GM23338 (cell line): Measurements from ENCODE around the gene UNC13D. TPM values are rescaled to one million over a fixed set of nuclear protein-coding genes. Genes with fewer than 3 reads are reported as not detected.

Source experiments
- ATAC-seq: fragments of 200-7000 bp; cut with Tn5 transposase; 3 replicates; pipeline ENCODE4 v1.9.1; 2020
- DNase-seq: peaks from one replicate; pipeline ENCODE4 v3.0.0-alpha.2; 2015; ENCODE audit warnings: low spot score
- H2AFZ ChIP-seq: fragments of 200-600 bp; sonication (generic); 2 replicates; pipeline ENCODE4 v1.8.0; 2016; ENCODE audit warnings: antibody characterized with exemption, mild to moderate bottlenecking, moderate library complexity
- H3F3A ChIP-seq: fragments of 200-600 bp; sonication (generic); replicated peaks from 2 replicates; pipeline ENCODE4 v1.8.0; 2017; ENCODE audit warnings: antibody characterized with exemption, mixed run types, low read depth
- H3K27ac ChIP-seq: fragments of 200-600 bp; sonication (generic); 2 replicates; pipeline ENCODE4 v1.6.1; 2016; ENCODE audit warnings: low read depth
- H3K27me3 ChIP-seq: fragments of 200-600 bp; sonication (generic); 2 replicates; pipeline ENCODE4 v1.8.0; 2016; ENCODE audit warnings: mild to moderate bottlenecking, mixed run types, moderate library complexity; ENCODE audit not compliant: insufficient read depth
- H3K36me3 ChIP-seq: fragments of 200-600 bp; sonication (generic); 2 replicates; pipeline ENCODE4 v1.8.0; 2016; ENCODE audit warnings: mild to moderate bottlenecking; ENCODE audit not compliant: insufficient read depth
- H3K4me1 ChIP-seq: fragments of 200-600 bp; sonication (generic); 2 replicates; pipeline ENCODE4 v1.8.0; 2016; ENCODE audit warnings: mild to moderate bottlenecking, moderate library complexity; ENCODE audit not compliant: insufficient read depth
- H3K4me2 ChIP-seq: fragments of 200-600 bp; sonication (generic); 2 replicates; pipeline ENCODE4 v1.7.1; 2017; ENCODE audit warnings: mixed run types
- H3K4me3 ChIP-seq: fragments of 200-600 bp; sonication (generic); 2 replicates; pipeline ENCODE4 v1.6.1; 2016; ENCODE audit warnings: mixed run types
- H3K79me2 ChIP-seq: fragments of 200-600 bp; sonication (generic); replicated peaks from 2 replicates; pipeline ENCODE4 v1.8.0; 2017; ENCODE audit warnings: mild to moderate bottlenecking; ENCODE audit not compliant: insufficient read depth
- H3K9me2 ChIP-seq: fragments of 200-600 bp; sonication (generic); 2 replicates; pipeline ENCODE4 v1.8.0; 2017; ENCODE audit not compliant: insufficient read depth
- H4K20me1 ChIP-seq: fragments of 200-600 bp; sonication (generic); replicated peaks from 2 replicates; pipeline ENCODE4 v1.8.0; 2017; ENCODE audit warnings: mild to moderate bottlenecking; ENCODE audit not compliant: insufficient read depth
- H3K27ac Mint-ChIP-seq: 2 replicates; pipeline ENCODE4 v1.8.0; 2020; ENCODE audit warnings: inconsistent platforms, mild to moderate bottlenecking, moderate library complexity, mixed read lengths
- H3K27me3 Mint-ChIP-seq: 3 replicates; pipeline ENCODE4 v1.8.0; 2022; ENCODE audit warnings: low read depth, mild to moderate bottlenecking, moderate library complexity, mixed read lengths, inconsistent platforms; ENCODE audit not compliant: insufficient read depth, poor library complexity
- H3K36me3 Mint-ChIP-seq: 3 replicates; pipeline ENCODE4 v1.8.0; 2021; ENCODE audit warnings: low read depth, mild to moderate bottlenecking, inconsistent platforms, moderate library complexity, mixed read lengths
- H3K4me1 Mint-ChIP-seq: 3 replicates; pipeline ENCODE4 v1.8.0; 2020; ENCODE audit warnings: mild to moderate bottlenecking, inconsistent platforms, mixed read lengths
- H3K4me3 Mint-ChIP-seq: 3 replicates; pipeline ENCODE4 v1.8.0; 2021; ENCODE audit warnings: moderate library complexity, mild to moderate bottlenecking, inconsistent platforms, mixed read lengths
- H3K9me3 Mint-ChIP-seq: 3 replicates; pipeline ENCODE4 v1.8.0; 2020; ENCODE audit warnings: moderate library complexity, mild to moderate bottlenecking, inconsistent platforms, mixed read lengths
- CTCF ChIP-seq, 2 experiments: fragments of 200-600 bp in 1 of 2; sonication (generic) in 1 of 2; conservative IDR thresholded peaks; 2 replicates each; pipeline versions ENCODE4 v1.5.1 to v1.6.1; 2016 to 2017; ENCODE audit warnings: antibody characterized with exemption in 2 of 2, low read depth in 2 of 2, mild to moderate bottlenecking in 2 of 2, moderate library complexity in 1 of 2
- NANOG ChIP-seq: IDR thresholded peaks from 2 replicates; pipeline ENCODE4 v1.6.1; 2016; ENCODE audit warnings: antibody characterized with exemption, borderline replicate concordance
- REST ChIP-seq: IDR thresholded peaks from one replicate; pipeline ENCODE4 v1.6.1; 2018; ENCODE audit warnings: antibody characterized with exemption; ENCODE audit not compliant: unreplicated experiment
- STAT1 ChIP-seq: IDR thresholded peaks from one replicate; pipeline ENCODE4 v1.6.1; 2016; ENCODE audit warnings: antibody characterized with exemption; ENCODE audit not compliant: unreplicated experiment
- ZNF331 ChIP-seq: fragments of 250-450 bp; sonication (Bioruptor Pico); IDR thresholded peaks from 2 replicates; pipeline ENCODE4 v1.5.0; 2020; ENCODE audit warnings: low read depth, mild to moderate bottlenecking, moderate library complexity
- polyA plus RNA-seq: library from polyadenylated mRNA; unstranded; fragments of >200 nt; fragmentation: Nextera tagmentation; extraction: Ambion mirVana; gene quantifications from 2 replicates; pipeline ENCODE4 v1.2.1, GENCODE V29; 2016
- total RNA-seq: library from RNA; depleted of rRNA; stranded (reverse); fragments of >200 nt; shearing (Covaris generic); gene quantifications from 2 replicates; pipeline ENCODE4 v1.2.3, GENCODE V29; 2014
- TF ChIP-seq, protein P1 (sequence below): fragments of 250-450 bp; sonication (Bioruptor Pico); IDR thresholded peaks from 2 replicates; pipeline ENCODE4 v1.5.0; 2020; ENCODE audit warnings: mild to moderate bottlenecking, moderate library complexity

The UNC13D gene
- total and polyA plus RNA-seq, 2 experiments from 2014 or later: 5.9 to 10.8 TPM

GRCh38 chr17:75819678-75820077 lies 24.5 kb downstream of the UNC13D start:
- H3K4me3 Mint-ChIP-seq: no peak overlapping the region
- Histone ChIP-seq H3K4me2 (no peak overlapping the region), H4K20me1 (no peaks in the 10 kb centered on the region; the same call in 1 of the 2 replicates), H3K79me2 (no peaks in the 10 kb centered on the region), H3K9me2 (no peaks in the 10 kb centered on the region), H3K4me3 (no peak overlapping the region), H3K36me3 (no peaks in the 10 kb centered on the region; the same call in none of the 2 replicates), H3K27ac (no peak overlapping the region), H2AFZ (no peak overlapping the region), H3K27me3 (no peaks in the 10 kb centered on the region), H3K4me1 (no peaks in the 10 kb centered on the region), H3F3A (0 out of 2 replicates have a peak, but pooled peaks cover 4% of the 10 kb centered on the region)
- no peak for TF ChIP-seq STAT1
- TF ChIP-seq REST: no peak
- TF ChIP-seq, protein P1, sequence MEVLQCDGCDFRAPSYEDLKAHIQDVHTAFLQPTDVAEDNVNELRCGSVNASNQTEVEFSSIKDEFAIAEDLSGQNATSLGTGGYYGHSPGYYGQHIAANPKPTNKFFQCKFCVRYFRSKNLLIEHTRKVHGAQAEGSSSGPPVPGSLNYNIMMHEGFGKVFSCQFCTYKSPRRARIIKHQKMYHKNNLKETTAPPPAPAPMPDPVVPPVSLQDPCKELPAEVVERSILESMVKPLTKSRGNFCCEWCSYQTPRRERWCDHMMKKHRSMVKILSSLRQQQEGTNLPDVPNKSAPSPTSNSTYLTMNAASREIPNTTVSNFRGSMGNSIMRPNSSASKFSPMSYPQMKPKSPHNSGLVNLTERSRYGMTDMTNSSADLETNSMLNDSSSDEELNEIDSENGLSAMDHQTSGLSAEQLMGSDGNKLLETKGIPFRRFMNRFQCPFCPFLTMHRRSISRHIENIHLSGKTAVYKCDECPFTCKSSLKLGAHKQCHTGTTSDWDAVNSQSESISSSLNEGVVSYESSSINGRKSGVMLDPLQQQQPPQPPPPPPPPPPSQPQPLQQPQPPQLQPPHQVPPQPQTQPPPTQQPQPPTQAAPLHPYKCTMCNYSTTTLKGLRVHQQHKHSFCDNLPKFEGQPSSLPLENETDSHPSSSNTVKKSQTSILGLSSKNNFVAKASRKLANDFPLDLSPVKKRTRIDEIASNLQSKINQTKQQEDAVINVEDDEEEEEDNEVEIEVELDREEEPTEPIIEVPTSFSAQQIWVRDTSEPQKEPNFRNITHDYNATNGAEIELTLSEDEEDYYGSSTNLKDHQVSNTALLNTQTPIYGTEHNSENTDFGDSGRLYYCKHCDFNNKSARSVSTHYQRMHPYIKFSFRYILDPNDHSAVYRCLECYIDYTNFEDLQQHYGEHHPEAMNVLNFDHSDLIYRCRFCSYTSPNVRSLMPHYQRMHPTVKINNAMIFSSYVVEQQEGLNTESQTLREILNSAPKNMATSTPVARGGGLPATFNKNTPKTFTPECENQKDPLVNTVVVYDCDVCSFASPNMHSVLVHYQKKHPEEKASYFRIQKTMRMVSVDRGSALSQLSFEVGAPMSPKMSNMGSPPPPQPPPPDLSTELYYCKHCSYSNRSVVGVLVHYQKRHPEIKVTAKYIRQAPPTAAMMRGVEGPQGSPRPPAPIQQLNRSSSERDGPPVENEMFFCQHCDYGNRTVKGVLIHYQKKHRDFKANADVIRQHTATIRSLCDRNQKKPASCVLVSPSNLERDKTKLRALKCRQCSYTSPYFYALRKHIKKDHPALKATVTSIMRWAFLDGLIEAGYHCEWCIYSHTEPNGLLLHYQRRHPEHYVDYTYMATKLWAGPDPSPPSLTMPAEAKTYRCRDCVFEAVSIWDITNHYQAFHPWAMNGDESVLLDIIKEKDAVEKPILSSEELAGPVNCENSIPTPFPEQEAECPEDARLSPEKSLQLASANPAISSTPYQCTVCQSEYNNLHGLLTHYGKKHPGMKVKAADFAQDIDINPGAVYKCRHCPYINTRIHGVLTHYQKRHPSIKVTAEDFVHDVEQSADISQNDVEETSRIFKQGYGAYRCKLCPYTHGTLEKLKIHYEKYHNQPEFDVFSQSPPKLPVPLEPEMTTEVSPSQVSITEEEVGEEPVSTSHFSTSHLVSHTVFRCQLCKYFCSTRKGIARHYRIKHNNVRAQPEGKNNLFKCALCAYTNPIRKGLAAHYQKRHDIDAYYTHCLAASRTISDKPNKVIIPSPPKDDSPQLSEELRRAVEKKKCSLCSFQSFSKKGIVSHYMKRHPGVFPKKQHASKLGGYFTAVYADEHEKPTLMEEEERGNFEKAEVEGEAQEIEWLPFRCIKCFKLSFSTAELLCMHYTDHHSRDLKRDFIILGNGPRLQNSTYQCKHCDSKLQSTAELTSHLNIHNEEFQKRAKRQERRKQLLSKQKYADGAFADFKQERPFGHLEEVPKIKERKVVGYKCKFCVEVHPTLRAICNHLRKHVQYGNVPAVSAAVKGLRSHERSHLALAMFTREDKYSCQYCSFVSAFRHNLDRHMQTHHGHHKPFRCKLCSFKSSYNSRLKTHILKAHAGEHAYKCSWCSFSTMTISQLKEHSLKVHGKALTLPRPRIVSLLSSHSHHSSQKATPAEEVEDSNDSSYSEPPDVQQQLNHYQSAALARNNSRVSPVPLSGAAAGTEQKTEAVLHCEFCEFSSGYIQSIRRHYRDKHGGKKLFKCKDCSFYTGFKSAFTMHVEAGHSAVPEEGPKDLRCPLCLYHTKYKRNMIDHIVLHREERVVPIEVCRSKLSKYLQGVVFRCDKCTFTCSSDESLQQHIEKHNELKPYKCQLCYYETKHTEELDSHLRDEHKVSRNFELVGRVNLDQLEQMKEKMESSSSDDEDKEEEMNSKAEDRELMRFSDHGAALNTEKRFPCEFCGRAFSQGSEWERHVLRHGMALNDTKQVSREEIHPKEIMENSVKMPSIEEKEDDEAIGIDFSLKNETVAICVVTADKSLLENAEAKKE (CRISPR knock-in tag): no peak
- TF ChIP-seq NANOG: no peak
- TF ChIP-seq ZNF331: no peak
- TF ChIP-seq CTCF (conservative IDR thresholded peaks at IDR 0.05; ENCODE audit: low read depth in 2 of 2): no peak
- no peaks in the 10 kb centered on the region for H3K4me1 Mint-ChIP-seq
- H3K27me3 Mint-ChIP-seq: peaks cover 4% of the 10 kb centered on the region
- H3K9me3 Mint-ChIP-seq: no peaks in the 10 kb centered on the region
- DNase-seq: no peak
- no peak overlapping the region for H3K27ac Mint-ChIP-seq
- H3K36me3 Mint-ChIP-seq: peaks cover 53% of the 10 kb centered on the region
- no peak for ATAC-seq
